ENCODE measurements around the gene PLA2G4A.

PLA2G4A gene

DNA sequence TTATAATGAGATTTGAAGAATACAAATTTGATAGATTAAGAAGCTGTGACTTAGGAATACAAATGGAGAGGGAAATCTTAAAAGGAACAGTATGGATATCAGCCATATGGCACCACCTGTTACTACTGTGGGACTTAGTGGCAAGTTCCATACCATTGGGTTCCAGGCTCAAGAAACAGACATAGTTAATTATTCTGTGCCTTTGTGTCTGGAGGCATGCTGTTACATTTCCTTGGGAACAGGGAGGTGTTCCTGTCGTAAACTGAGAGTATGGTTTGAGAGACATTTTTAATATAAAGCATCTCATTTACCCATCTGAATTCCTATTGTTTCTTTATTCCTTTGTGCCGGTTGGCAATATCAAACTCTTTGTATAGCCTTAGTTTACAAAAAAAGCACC is 15.2 kb downstream of the PLA2G4A start:
- H3K9me3 ChIP-seq (ENCODE audit: severe bottlenecking): no peaks in the 10 kb centered on the region
- DNase-seq (ENCODE audit: low spot score) (no peak), ATAC-seq (ENCODE audit: low read depth) (no peak)
- TF ChIP-seq, protein P1, sequence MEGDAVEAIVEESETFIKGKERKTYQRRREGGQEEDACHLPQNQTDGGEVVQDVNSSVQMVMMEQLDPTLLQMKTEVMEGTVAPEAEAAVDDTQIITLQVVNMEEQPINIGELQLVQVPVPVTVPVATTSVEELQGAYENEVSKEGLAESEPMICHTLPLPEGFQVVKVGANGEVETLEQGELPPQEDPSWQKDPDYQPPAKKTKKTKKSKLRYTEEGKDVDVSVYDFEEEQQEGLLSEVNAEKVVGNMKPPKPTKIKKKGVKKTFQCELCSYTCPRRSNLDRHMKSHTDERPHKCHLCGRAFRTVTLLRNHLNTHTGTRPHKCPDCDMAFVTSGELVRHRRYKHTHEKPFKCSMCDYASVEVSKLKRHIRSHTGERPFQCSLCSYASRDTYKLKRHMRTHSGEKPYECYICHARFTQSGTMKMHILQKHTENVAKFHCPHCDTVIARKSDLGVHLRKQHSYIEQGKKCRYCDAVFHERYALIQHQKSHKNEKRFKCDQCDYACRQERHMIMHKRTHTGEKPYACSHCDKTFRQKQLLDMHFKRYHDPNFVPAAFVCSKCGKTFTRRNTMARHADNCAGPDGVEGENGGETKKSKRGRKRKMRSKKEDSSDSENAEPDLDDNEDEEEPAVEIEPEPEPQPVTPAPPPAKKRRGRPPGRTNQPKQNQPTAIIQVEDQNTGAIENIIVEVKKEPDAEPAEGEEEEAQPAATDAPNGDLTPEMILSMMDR (IDR thresholded peaks at IDR 0.05; ENCODE audit: poor library complexity, severe bottlenecking): no peak
- no peak overlapping the region for H3K4me3 ChIP-seq (ENCODE audit: severe bottlenecking)
- H3K27me3 ChIP-seq (ENCODE audit: insufficient read depth, poor library complexity, severe bottlenecking): no peaks in the 10 kb centered on the region
- no peak overlapping the region for H3K27ac ChIP-seq (ENCODE audit: poor library complexity, severe bottlenecking)
- H3K4me1 ChIP-seq (ENCODE audit: insufficient read depth, poor library complexity, severe bottlenecking): no peaks in the 10 kb centered on the region
- no peaks in the 10 kb centered on the region for H3K36me3 ChIP-seq (ENCODE audit: low read depth)

- no peak for ATAC-seq (ENCODE audit: low read depth)
- Histone ChIP-seq H3K9me3 (ENCODE audit: severe bottlenecking) (no peaks in the 10 kb centered on the region), H3K27ac (ENCODE audit: poor library complexity, severe bottlenecking) (no peak overlapping the region), H3K4me1 (ENCODE audit: insufficient read depth, poor library complexity, severe bottlenecking) (no peaks in the 10 kb centered on the region), H3K36me3 (ENCODE audit: low read depth) (no peaks in the 10 kb centered on the region), H3K27me3 (ENCODE audit: insufficient read depth, poor library complexity, severe bottlenecking) (no peaks in the 10 kb centered on the region), H3K4me3 (ENCODE audit: severe bottlenecking) (no peak overlapping the region)
- DNase-seq (ENCODE audit: low spot score): no peak
- TF ChIP-seq, protein P1 (IDR thresholded peaks at IDR 0.05; ENCODE audit: poor library complexity, severe bottlenecking): no peak
Measured at GRCh38 chr1:186845576-186846210, 16.9 kb downstream of the PLA2G4A start.

DNA sequence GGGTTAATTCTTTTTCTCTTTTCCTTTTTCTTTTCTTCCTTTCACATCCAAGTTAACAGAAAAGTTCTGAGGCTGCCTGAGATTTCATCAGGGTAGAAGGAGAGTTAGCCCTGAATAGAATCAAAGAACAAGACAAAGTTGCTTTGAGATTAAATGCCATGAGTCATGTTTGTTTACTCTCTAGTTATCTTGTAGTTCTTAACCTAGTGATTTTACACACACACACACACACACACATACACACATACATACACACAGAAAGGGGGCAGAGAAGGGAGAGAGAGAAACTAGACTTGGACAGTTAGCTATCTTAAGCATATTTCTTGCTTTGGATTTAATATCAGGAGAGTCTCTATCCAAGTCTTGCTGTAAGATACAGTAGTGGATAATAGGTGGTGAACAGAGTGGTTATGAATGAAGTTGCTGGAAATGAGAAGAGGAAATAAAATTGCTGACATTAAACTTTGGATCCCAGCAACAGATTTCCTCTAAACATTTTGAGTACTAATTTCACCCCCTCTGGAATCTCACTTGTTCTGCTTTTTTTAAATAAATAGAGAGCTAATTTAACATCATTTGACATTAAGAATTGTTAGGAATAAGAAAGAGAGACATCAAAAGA is 19.9 kb downstream of the PLA2G4A start:
- Histone ChIP-seq H3K36me3 (ENCODE audit: low read depth) (no peaks in the 10 kb centered on the region), H3K4me1 (ENCODE audit: insufficient read depth, poor library complexity, severe bottlenecking) (no peaks in the 10 kb centered on the region), H3K27me3 (ENCODE audit: insufficient read depth, poor library complexity, severe bottlenecking) (no peaks in the 10 kb centered on the region), H3K9me3 (ENCODE audit: severe bottlenecking) (no peaks in the 10 kb centered on the region), H3K27ac (ENCODE audit: poor library complexity, severe bottlenecking) (no peak overlapping the region), H3K4me3 (ENCODE audit: severe bottlenecking) (no peak overlapping the region)
- DNase-seq (ENCODE audit: low spot score) (no peak), ATAC-seq (ENCODE audit: low read depth) (no peak)
- TF ChIP-seq, protein P1 (IDR thresholded peaks at IDR 0.05; ENCODE audit: poor library complexity, severe bottlenecking): no peak

DNA sequence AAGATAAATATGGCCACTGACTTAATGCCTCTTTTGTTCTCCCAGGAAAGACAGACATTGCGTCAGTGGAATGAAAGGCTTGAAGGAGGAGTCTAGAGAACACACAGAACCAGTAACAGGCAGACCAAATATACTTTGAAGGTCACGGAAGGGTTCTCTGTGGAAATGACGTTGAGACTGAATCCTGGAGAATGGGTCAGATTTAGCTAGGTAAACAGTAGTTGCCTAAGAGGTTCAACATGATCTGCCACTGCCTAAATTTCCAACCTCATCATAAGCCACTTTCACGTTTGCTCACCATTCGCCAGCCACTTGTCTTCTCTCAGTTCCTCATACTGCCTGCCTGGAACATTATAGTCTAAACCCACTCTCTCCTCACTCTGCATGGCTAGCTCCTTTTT is 20.5 kb downstream of the PLA2G4A start:
- no peak overlapping the region for H3K4me3 ChIP-seq (ENCODE audit: severe bottlenecking)
- H3K27me3 ChIP-seq (ENCODE audit: insufficient read depth, poor library complexity, severe bottlenecking): no peaks in the 10 kb centered on the region
- no peaks in the 10 kb centered on the region for H3K9me3 ChIP-seq (ENCODE audit: severe bottlenecking)
- no peak for ATAC-seq (ENCODE audit: low read depth)
- DNase-seq (ENCODE audit: low spot score): no peak
- TF ChIP-seq, protein P1 (IDR thresholded peaks at IDR 0.05; ENCODE audit: poor library complexity, severe bottlenecking): no peak
- no peak overlapping the region for H3K27ac ChIP-seq (ENCODE audit: poor library complexity, severe bottlenecking)
- no peaks in the 10 kb centered on the region for H3K4me1 ChIP-seq (ENCODE audit: insufficient read depth, poor library complexity, severe bottlenecking)
- H3K36me3 ChIP-seq (ENCODE audit: low read depth): no peaks in the 10 kb centered on the region

- no peak for ATAC-seq (ENCODE audit: low read depth)
Measured at GRCh38 chr1:186849826-186850225, 21.1 kb downstream of the PLA2G4A start.

More at GRCh38 chr1:186849826-186850225, 21.1 kb downstream of the PLA2G4A start:
- Histone ChIP-seq H3K36me3 (ENCODE audit: low read depth) (no peaks in the 10 kb centered on the region), H3K4me3 (ENCODE audit: severe bottlenecking) (no peak overlapping the region), H3K9me3 (ENCODE audit: severe bottlenecking) (no peaks in the 10 kb centered on the region), H3K4me1 (ENCODE audit: insufficient read depth, poor library complexity, severe bottlenecking) (no peaks in the 10 kb centered on the region), H3K27me3 (ENCODE audit: insufficient read depth, poor library complexity, severe bottlenecking) (no peaks in the 10 kb centered on the region), H3K27ac (ENCODE audit: poor library complexity, severe bottlenecking) (no peak overlapping the region)
- DNase-seq (ENCODE audit: low spot score): no peak
- TF ChIP-seq, protein P1 (IDR thresholded peaks at IDR 0.05; ENCODE audit: poor library complexity, severe bottlenecking): no peak
